Right atrium auricular region (tissue), 2 donors: ENCODE measurements around the gene CYB5B. TPM values are rescaled to one million over a fixed set of nuclear protein-coding genes. Genes with fewer than 3 reads are reported as not detected.

Source experiments
- DNase-seq: peaks from one replicate; pipeline ENCODE4 v3.0.0-alpha.2; 2019; ENCODE audit warnings: low spot score
- H3K27ac ChIP-seq, 2 donors: fragments of 200-600 bp; sonication (generic); 1 replicate in 1 of 2; 2 replicates in 1 of 2; pipeline ENCODE4 v1.5.1; 2016 to 2019
- H3K27me3 ChIP-seq, 2 donors: fragments of 200-600 bp; sonication (generic); one replicate each; pipeline versions ENCODE4 v1.5.1 to v1.6.0; 2017 to 2019
- H3K36me3 ChIP-seq: fragments of 200-600 bp; sonication (generic); one replicate; pipeline ENCODE4 v1.5.1; 2016
- H3K4me1 ChIP-seq, 2 donors: fragments of 200-600 bp; sonication (generic); one replicate each; pipeline versions ENCODE4 v1.5.1 to v1.6.0; 2017 to 2019
- H3K4me3 ChIP-seq, 2 donors: fragments of 200-600 bp; sonication (generic); 1 replicate in 1 of 2; 2 replicates in 1 of 2; pipeline ENCODE4 v1.5.1; 2017 to 2019; ENCODE audit warnings: mild to moderate bottlenecking in 1 of 2, moderate library complexity in 1 of 2
- H3K9me3 ChIP-seq, 2 donors: fragments of 200-600 bp; sonication (generic); one replicate each; pipeline ENCODE4 v1.5.1; 2019
- CTCF ChIP-seq, 2 donors: fragments of 200-600 bp; sonication (generic); IDR thresholded peaks; one replicate each; pipeline ENCODE4 v1.5.1; 2019; ENCODE audit warnings: antibody characterized with exemption in 2 of 2
- total RNA-seq, 2 donors: library from RNA; depleted of rRNA; stranded (reverse); fragments of >200 nt; gene quantifications; one replicate each; pipeline ENCODE4 v1.1.0, GENCODE V29; 2016

CYB5B gene
- total RNA-seq, 2 donors from 2014 or later: 29.4 to 31.9 TPM

GRCh38 chr16:69499541-69500230, 75.3 kb downstream of the CYB5B start:
- no peak overlapping the region for H3K4me3 ChIP-seq
- H3K9me3 ChIP-seq: no peaks in the 10 kb centered on the region
- H3K27me3 ChIP-seq: no peaks in the 10 kb centered on the region
- no peak for TF ChIP-seq CTCF (IDR thresholded peaks at IDR 0.05)
- H3K36me3 ChIP-seq: no peaks in the 10 kb centered on the region
- no peak overlapping the region for H3K27ac ChIP-seq
- no peaks in the 10 kb centered on the region for H3K4me1 ChIP-seq
- no peak for DNase-seq

- no peak for TF ChIP-seq CTCF (IDR thresholded peaks at IDR 0.05)
- Histone ChIP-seq H3K9me3 (no peaks in the 10 kb centered on the region), H3K4me3 (no peak overlapping the region), H3K4me1 (no peaks in the 10 kb centered on the region), H3K27ac (no peak overlapping the region), H3K27me3 (no peaks in the 10 kb centered on the region), H3K36me3 (no peaks in the 10 kb centered on the region)
- no peak for DNase-seq
These were observed 76.1 kb downstream of the CYB5B start for GRCh38 chr16:69500496-69500895.

GRCh38 chr16:69501956-69502745, 77.7 kb downstream of the CYB5B start:
- TF ChIP-seq CTCF (IDR thresholded peaks at IDR 0.05): no peak
- DNase-seq: no peak
- no peaks in the 10 kb centered on the region for H3K27me3 ChIP-seq
- no peaks in the 10 kb centered on the region for H3K36me3 ChIP-seq
- no peak overlapping the region for H3K4me3 ChIP-seq
- H3K9me3 ChIP-seq: no peaks in the 10 kb centered on the region
- no peak overlapping the region for H3K27ac ChIP-seq
- no peaks in the 10 kb centered on the region for H3K4me1 ChIP-seq

- no peaks in the 10 kb centered on the region for H3K4me1 ChIP-seq
- no peaks in the 10 kb centered on the region for H3K9me3 ChIP-seq
- no peak overlapping the region for H3K27ac ChIP-seq
- no peaks in the 10 kb centered on the region for H3K27me3 ChIP-seq
- no peak for TF ChIP-seq CTCF (IDR thresholded peaks at IDR 0.05)
- no peak overlapping the region for H3K4me3 ChIP-seq
- no peak for DNase-seq
- no peaks in the 10 kb centered on the region for H3K36me3 ChIP-seq
These were observed 78.8 kb downstream of the CYB5B start for GRCh38 chr16:69503244-69503643.

- Histone ChIP-seq H3K27ac (no peak overlapping the region), H3K4me1 (no peaks in the 10 kb centered on the region)
These were observed 83.8 kb downstream of the CYB5B start for GRCh38 chr16:69508033-69508755.

More at GRCh38 chr16:69508033-69508755, 83.8 kb downstream of the CYB5B start:
- DNase-seq: no peak
- H3K27me3 ChIP-seq: no peaks in the 10 kb centered on the region
- H3K36me3 ChIP-seq: no peaks in the 10 kb centered on the region
- H3K9me3 ChIP-seq: no peaks in the 10 kb centered on the region
- H3K4me3 ChIP-seq: no peak overlapping the region
- no peak for TF ChIP-seq CTCF (IDR thresholded peaks at IDR 0.05)
